CD4-positive, alpha-beta T cell (primary cell): ENCODE measurements around the gene CNGA1. TPM values are rescaled to one million over a fixed set of nuclear protein-coding genes. Genes with fewer than 3 reads are reported as not detected.
A peak's percentile ranks its signal among the peaks of the same experiment; 100 is the strongest.

Experiments
- ATAC-seq: fragments of 200-7000 bp; cut with Tn5 transposase; one replicate; pipeline ENCODE4 v1.10.0; 2022; ENCODE audit warnings: mild to moderate bottlenecking; ENCODE audit not compliant: poor library complexity
- CTCF ChIA-PET: fragments of 350-600 bp; sonication (Branson Sonifier 250); formaldehyde crosslinking; loops from one replicate; lab custom pipeline; 2021; ENCODE audit warnings: antibody characterized with exemption, inconsistent platforms; lab: Charles Lee
- POLR2A ChIA-PET: fragments of 350-600 bp; sonication (Branson Sonifier 250); formaldehyde crosslinking; loops from one replicate; lab custom pipeline; 2021; ENCODE audit warnings: antibody characterized with exemption, inconsistent platforms; lab: Charles Lee
- DNase-seq, 14 experiments: peaks; one replicate each; pipeline ENCODE4 v3.0.0-alpha.2; 2013 to 2020; ENCODE audit warnings: mixed read lengths in 2 of 14
- H3K27ac ChIP-seq, 2 donors: one replicate each; pipeline versions ENCODE4 v1.5.1 to v1.7.0; 2013; ENCODE audit warnings: low read length in 2 of 2, low read depth in 1 of 2, mild to moderate bottlenecking in 1 of 2
- H3K27me3 ChIP-seq, 2 experiments: 1 replicate in 1 of 2; 2 replicates in 1 of 2; pipeline versions ENCODE4 v1.6.1 to v1.7.0; 2013; ENCODE audit warnings: low read length in 2 of 2, control low read depth in 1 of 2, mild to moderate bottlenecking in 1 of 2, moderate library complexity in 1 of 2; ENCODE audit not compliant: insufficient read depth in 2 of 2, control insufficient read depth in 1 of 2
- H3K36me3 ChIP-seq: one replicate; pipeline ENCODE4 v1.6.1; 2013; ENCODE audit warnings: low read length, control low read depth; ENCODE audit not compliant: insufficient read depth
- H3K4me1 ChIP-seq: one replicate; pipeline ENCODE4 v1.6.1; 2013; ENCODE audit warnings: low read length, control low read depth; ENCODE audit not compliant: insufficient read depth
- H3K4me3 ChIP-seq: one replicate; pipeline ENCODE4 v1.5.1; 2013; ENCODE audit warnings: mild to moderate bottlenecking, low read length, moderate library complexity
- H3K9me3 ChIP-seq, 2 experiments: 1 replicate in 1 of 2; 2 replicates in 1 of 2; pipeline versions ENCODE4 v1.6.1 to v1.7.0; 2013; ENCODE audit warnings: low read length in 2 of 2, mild to moderate bottlenecking in 2 of 2, control low read depth in 1 of 2, moderate library complexity in 1 of 2; ENCODE audit not compliant: control insufficient read depth in 1 of 2, insufficient read depth in 1 of 2
- H3K27ac Mint-ChIP-seq: one replicate; pipeline ENCODE4 v1.8.0; 2020; ENCODE audit warnings: mixed read lengths
- H3K27me3 Mint-ChIP-seq: one replicate; pipeline ENCODE4 v1.8.0; 2021; ENCODE audit warnings: mixed read lengths
- H3K36me3 Mint-ChIP-seq: one replicate; pipeline ENCODE4 v1.8.0; 2021; ENCODE audit warnings: low read depth, mixed read lengths
- H3K4me1 Mint-ChIP-seq: one replicate; pipeline ENCODE4 v1.8.0; 2021; ENCODE audit warnings: low read depth, mixed read lengths
- H3K4me3 Mint-ChIP-seq: one replicate; pipeline ENCODE4 v1.8.0; 2020; ENCODE audit warnings: mild to moderate bottlenecking, mixed read lengths
- H3K9me3 Mint-ChIP-seq: one replicate; pipeline ENCODE4 v1.8.0; 2020; ENCODE audit warnings: mixed read lengths
- CTCF ChIP-seq: fragments of 200-600 bp; IDR thresholded peaks from one replicate; pipeline ENCODE4 v1.8.0; 2022; ENCODE audit warnings: antibody characterized with exemption, mild to moderate bottlenecking
- intact Hi-C, 2 experiments: fragments of 100-400 bp; cut with DNase I in 1 of 2; cut with micrococcal nuclease in 1 of 2; formaldehyde crosslinking; loops; one replicate each; pipeline versions ENCODE4 v1.15.1 to v1.9.0; 2023 to 2025; cut with DNase I, micrococcal nuclease
- total RNA-seq, 174 experiments: library from RNA in 2 of 174; stranded (reverse) in 2 of 174; gene quantifications; one replicate each; pipeline ENCODE4 v1.2.3 and lab custom pipeline; 2021 to 2026

CNGA1 gene
- total RNA-seq, 2 experiments from 2014 or later, result not detected

- Mint-ChIP-seq H3K36me3 (no peaks in the 10 kb centered on the region), H3K4me3 (no peak overlapping the region), H3K27me3 (no peaks in the 10 kb centered on the region), H3K9me3 (no peaks in the 10 kb centered on the region), H3K4me1 (peaks cover 47% of the 10 kb centered on the region), H3K27ac (no peak overlapping the region)
- ATAC-seq, result no peak
- no peak for DNase-seq
- ChIA-PET CTCF (interaction anchor here (1.0 to 2.3 kb wide), 2 partner anchors 14 to 17 kb away, joined by 3 to 8 read pairs; no protein-coding TSS in a partner anchor), POLR2A (interaction anchor here (0.8 to 1.4 kb wide), 4 partner anchors 12 to 90 kb away, joined by 3 read pairs; no protein-coding TSS in a partner anchor)
- intact Hi-C loops, result loop anchor here in 1 of 2 experiments (2.0 kb wide), 1 partner anchor 17 kb away; no protein-coding TSS in a partner anchor
- H3K4me1 ChIP-seq, result peaks cover 41% of the 10 kb centered on the region
- no peaks in the 10 kb centered on the region for H3K36me3 ChIP-seq
- H3K27ac ChIP-seq, result no peak overlapping the region
- no peaks in the 10 kb centered on the region for H3K27me3 ChIP-seq
- no peaks in the 10 kb centered on the region for H3K9me3 ChIP-seq
- TF ChIP-seq CTCF, result no peak
- H3K4me3 ChIP-seq, result no peak overlapping the region
Observed at GRCh38 chr4:48047896-48048295, 31.4 kb upstream of the CNGA1 start.

GRCh38 chr4:48047421-48047844 lies 31.0 kb upstream of the CNGA1 start:
- no peaks in the 10 kb centered on the region for H3K27me3 Mint-ChIP-seq
- no peak for TF ChIP-seq CTCF
- DNase-seq, result peak; percentile 5 to 78 (median 36)
- ATAC-seq, result peak; percentile 83
- H3K27ac Mint-ChIP-seq, result no peak overlapping the region
- Histone ChIP-seq H3K27me3 (no peaks in the 10 kb centered on the region), H3K4me1 (peaks cover 41% of the 10 kb centered on the region), H3K4me3 (no peak overlapping the region), H3K27ac (no peak overlapping the region), H3K36me3 (no peaks in the 10 kb centered on the region), H3K9me3 (no peaks in the 10 kb centered on the region)
- H3K36me3 Mint-ChIP-seq, result no peaks in the 10 kb centered on the region
- intact Hi-C loops, result no loop called here
- ChIA-PET POLR2A (interaction anchor here (0.8 to 1.4 kb wide), 4 partner anchors 12 to 91 kb away, joined by 3 read pairs; no protein-coding TSS in a partner anchor), CTCF (interaction anchor here (2.3 kb wide), 1 partner anchor 13 kb away, joined by 8 read pairs; no protein-coding TSS in a partner anchor)
- peaks cover 51% of the 10 kb centered on the region for H3K4me1 Mint-ChIP-seq
- H3K9me3 Mint-ChIP-seq, result no peaks in the 10 kb centered on the region
- peak overlapping the region; percentile 73 for H3K4me3 Mint-ChIP-seq

- no peaks in the 10 kb centered on the region for H3K9me3 Mint-ChIP-seq
- H3K4me1 Mint-ChIP-seq, result peaks cover 52% of the 10 kb centered on the region
- ATAC-seq, result no peak
- H3K9me3 ChIP-seq, result no peaks in the 10 kb centered on the region
- no peak for TF ChIP-seq CTCF
- H3K4me3 ChIP-seq, result no peak overlapping the region
- no peaks in the 10 kb centered on the region for H3K27me3 ChIP-seq
- ChIA-PET CTCF (no interaction called here), POLR2A (interaction anchor here (0.9 to 1.2 kb wide), 2 partner anchors 12 to 93 kb away, joined by 3 read pairs; no protein-coding TSS in a partner anchor)
- peaks cover 41% of the 10 kb centered on the region for H3K4me1 ChIP-seq
- H3K4me3 Mint-ChIP-seq, result no peak overlapping the region
- DNase-seq, result no peak
- H3K36me3 Mint-ChIP-seq, result no peaks in the 10 kb centered on the region
- no peak overlapping the region for H3K27ac Mint-ChIP-seq
- H3K27ac ChIP-seq, result no peak overlapping the region
- no peaks in the 10 kb centered on the region for H3K36me3 ChIP-seq
- intact Hi-C loops, result no loop called here
- no peaks in the 10 kb centered on the region for H3K27me3 Mint-ChIP-seq
Observed at GRCh38 chr4:48046059-48046458, 29.6 kb upstream of the CNGA1 start.
